HUES48 (cell line): ENCODE measurements around the gene PIGW.
"Not testable (repeated sequence)": the region's sequence is repeated elsewhere in the genome, so short reads cannot be mapped to it uniquely, and the experiment has no call there.

Experiments
- H3K27ac ChIP-seq: one replicate; pipeline ENCODE4 v1.7.0; 2013; ENCODE audit warnings: low read depth, low read length, inconsistent platforms
- H3K27me3 ChIP-seq: 2 replicates; pipeline ENCODE4 v1.6.1; 2013; ENCODE audit warnings: mild to moderate bottlenecking, low read length; ENCODE audit not compliant: control insufficient read depth, insufficient read depth
- H3K36me3 ChIP-seq: 2 replicates; pipeline ENCODE4 v1.6.1; 2013; ENCODE audit warnings: low read length; ENCODE audit not compliant: control insufficient read depth, insufficient read depth
- H3K4me1 ChIP-seq: 2 replicates; pipeline ENCODE4 v1.6.1; 2013; ENCODE audit warnings: mild to moderate bottlenecking, low read length; ENCODE audit not compliant: control insufficient read depth, insufficient read depth
- H3K4me3 ChIP-seq: 2 replicates; pipeline ENCODE4 v1.5.1; 2013; ENCODE audit warnings: mild to moderate bottlenecking, low read depth, low read length
- H3K9ac ChIP-seq: 2 replicates; pipeline ENCODE4 v1.6.1; 2013; ENCODE audit warnings: mild to moderate bottlenecking, low read depth, low read length, moderate library complexity
- H3K9me3 ChIP-seq: 2 replicates; pipeline ENCODE4 v1.6.1; 2013; ENCODE audit warnings: low read length; ENCODE audit not compliant: control insufficient read depth, insufficient read depth

PIGW gene

DNA sequence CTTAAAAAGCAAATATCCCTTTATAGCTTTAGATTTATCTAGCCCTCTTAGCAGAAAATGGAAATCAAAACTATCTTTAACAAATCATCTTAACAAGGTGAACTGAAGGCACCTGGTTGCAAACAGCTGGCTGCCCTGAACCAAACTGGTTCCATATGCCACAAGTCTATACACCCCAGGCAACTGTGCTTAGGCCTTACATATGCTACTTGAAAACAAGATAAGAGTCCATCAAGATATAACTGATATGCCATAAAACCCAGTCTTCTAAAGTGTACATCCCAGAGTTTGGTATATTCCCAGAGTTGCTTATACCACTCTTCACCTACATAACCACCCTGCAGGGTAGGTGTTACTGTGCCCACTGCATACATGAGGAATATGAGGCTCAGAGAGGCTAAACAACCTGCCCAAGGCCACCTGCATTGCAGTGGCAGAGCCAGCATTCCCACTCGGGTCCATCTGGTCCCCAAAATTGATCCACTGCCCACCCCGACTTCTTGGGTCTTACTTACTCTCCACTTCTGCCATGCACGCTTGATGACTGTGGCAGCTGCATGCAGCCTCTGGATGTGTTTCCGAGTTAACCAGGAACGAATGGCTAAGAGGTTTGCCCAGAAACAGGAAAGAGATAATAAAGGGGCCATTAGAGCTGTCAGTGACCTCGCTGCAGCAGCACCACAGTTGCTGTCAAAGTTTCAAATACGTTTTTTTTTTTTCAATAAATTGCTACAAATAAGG is 36.1 kb upstream of the PIGW start:
- Histone ChIP-seq H3K9me3 (no peaks in the 10 kb centered on the region), H3K27ac (no peak overlapping the region), H3K27me3 (no peaks in the 10 kb centered on the region), H3K9ac (no peak overlapping the region), H3K4me3 (no peak overlapping the region), H3K36me3 (peaks cover 95% of the 10 kb centered on the region), H3K4me1 (no peaks in the 10 kb centered on the region)

DNA sequence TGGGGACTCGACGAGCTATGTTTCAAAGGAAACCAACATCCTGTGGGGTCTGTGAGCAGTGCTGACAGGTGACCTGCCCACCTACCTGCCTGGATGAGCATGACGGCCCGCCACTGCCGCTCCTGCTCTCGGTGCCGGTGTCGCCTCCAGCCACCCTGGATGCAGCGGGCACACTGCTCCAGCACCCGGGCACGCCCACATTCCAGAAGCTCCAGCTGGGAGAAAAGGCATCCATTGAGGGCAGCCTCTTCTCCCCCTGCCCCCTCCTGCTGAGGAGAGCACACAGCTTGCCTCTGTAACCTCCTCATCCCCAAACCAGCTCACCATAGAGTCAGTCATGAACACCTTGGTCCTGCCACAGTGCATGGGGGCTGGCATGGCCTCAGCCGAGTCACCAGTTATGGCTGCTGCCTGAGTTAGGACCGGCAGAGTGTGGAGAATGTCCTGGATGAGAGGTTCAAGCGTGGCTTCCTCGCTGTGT is 34.0 kb upstream of the PIGW start:
- Histone ChIP-seq H3K27ac (no peak overlapping the region), H3K27me3 (no peaks in the 10 kb centered on the region), H3K36me3 (peaks cover 94% of the 10 kb centered on the region), H3K4me3 (no peak overlapping the region), H3K4me1 (no peaks in the 10 kb centered on the region), H3K9me3 (no peaks in the 10 kb centered on the region), H3K9ac (no peak overlapping the region)

DNA sequence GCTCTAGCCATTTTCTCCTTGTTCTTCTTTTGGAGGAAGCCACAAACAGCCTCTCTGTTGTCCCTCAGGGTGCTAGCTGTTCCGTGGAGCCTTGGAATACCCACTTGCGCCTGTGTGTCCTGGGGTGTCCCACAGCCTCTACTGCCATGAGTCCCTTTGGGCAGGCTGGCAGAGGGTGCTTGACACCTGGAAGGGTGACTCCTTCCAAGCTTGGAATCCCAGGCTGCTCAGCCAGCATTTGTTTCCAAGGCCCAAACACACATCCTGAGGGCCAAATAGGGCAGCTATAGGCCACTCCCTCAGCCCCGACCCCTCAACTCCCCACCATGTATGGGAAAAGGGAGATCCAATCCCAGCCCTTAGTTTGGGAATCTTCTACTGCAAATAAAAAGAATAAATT is 33.4 kb upstream of the PIGW start:
- H3K27me3 ChIP-seq = no peaks in the 10 kb centered on the region
- H3K4me3 ChIP-seq = no peak overlapping the region
- no peak overlapping the region for H3K9ac ChIP-seq
- H3K4me1 ChIP-seq = no peaks in the 10 kb centered on the region
- H3K27ac ChIP-seq = no peak overlapping the region
- H3K36me3 ChIP-seq = peaks cover 94% of the 10 kb centered on the region
- H3K9me3 ChIP-seq = no peaks in the 10 kb centered on the region

DNA sequence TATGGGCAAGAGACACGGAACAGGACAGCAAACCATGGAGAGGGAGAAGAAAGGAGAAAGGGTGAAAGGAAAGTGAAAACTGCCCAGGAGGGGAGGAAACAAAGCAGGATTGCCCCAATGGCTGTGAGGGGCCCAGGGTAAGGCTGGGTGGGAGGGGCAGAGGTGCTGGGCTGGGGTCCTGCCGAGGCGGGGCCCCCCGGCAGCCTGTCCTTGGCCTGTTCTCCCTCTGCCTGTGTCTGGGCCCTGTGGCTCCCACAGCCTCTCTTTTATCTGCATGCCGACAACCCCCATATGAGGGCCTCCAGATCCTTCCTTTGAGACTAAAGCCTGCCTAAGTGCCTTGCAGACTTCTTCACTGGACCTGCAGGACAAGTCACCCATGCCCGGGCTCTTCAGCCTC is 32.8 kb upstream of the PIGW start:
- Histone ChIP-seq H3K9ac (no peak overlapping the region), H3K27ac (no peak overlapping the region), H3K4me1 (no peaks in the 10 kb centered on the region), H3K9me3 (no peaks in the 10 kb centered on the region), H3K4me3 (no peak overlapping the region), H3K36me3 (peaks cover 96% of the 10 kb centered on the region), H3K27me3 (no peaks in the 10 kb centered on the region)

DNA sequence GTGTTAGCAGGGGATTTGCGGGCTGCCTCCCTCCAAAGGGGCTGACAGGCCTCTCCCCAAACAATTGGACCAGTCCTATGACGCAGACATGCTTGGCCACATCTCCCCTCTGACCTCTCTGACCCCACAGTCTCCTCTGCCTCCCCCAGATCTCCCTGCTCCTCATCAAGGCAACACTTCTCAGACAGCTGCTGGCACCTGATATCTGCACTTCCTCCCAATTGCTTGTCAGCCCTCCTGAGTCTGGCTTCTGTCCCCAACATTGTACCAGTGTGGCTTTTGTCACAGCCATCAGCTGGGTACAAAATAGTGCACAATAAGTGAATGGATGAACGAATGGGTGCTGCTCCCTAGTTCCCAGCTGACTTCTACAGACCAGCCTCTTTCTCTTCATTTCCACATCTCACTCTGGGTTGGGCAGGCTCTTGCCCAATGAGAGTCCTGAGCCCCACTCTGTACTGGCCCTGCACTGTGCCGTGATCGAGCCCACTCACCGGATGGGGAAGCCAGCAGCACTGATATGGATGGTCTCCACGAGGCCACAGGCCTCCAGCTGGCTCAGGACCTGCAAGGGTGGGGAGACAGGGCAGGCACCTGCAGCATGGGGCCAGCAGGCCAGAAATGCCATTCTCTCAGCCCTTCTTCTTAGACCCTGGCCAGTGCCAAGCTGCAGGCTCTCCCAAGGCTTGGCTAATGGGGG is 31.2 kb upstream of the PIGW start:
- Histone ChIP-seq H3K36me3 (peaks cover 98% of the 10 kb centered on the region), H3K27ac (no peak overlapping the region), H3K27me3 (no peaks in the 10 kb centered on the region), H3K4me1 (no peaks in the 10 kb centered on the region), H3K9me3 (no peaks in the 10 kb centered on the region), H3K9ac (no peak overlapping the region), H3K4me3 (no peak overlapping the region)

DNA sequence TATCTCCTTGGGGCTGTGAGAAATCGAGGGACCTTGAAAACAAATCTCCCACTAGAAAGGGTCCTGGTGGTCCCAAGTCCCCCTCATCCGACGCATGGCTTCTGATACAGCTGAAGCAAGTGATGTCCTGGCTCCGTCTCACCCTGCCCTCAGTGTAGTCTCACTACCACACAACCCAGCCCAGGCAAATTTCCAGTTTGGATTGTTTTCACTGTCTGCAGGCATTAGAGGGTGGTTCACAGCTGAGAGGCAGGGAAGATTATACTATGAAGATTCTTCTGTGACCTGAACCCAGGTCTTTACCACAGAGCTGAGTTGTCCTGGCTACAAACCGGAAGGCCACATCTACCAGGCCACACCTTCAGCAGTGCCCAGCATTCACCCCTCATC is 30.6 kb upstream of the PIGW start:
- H3K27me3 ChIP-seq = no peaks in the 10 kb centered on the region
- peaks cover 98% of the 10 kb centered on the region for H3K36me3 ChIP-seq
- no peaks in the 10 kb centered on the region for H3K4me1 ChIP-seq
- no peak overlapping the region for H3K4me3 ChIP-seq
- no peak overlapping the region for H3K27ac ChIP-seq
- H3K9ac ChIP-seq = no peak overlapping the region
- no peaks in the 10 kb centered on the region for H3K9me3 ChIP-seq

DNA sequence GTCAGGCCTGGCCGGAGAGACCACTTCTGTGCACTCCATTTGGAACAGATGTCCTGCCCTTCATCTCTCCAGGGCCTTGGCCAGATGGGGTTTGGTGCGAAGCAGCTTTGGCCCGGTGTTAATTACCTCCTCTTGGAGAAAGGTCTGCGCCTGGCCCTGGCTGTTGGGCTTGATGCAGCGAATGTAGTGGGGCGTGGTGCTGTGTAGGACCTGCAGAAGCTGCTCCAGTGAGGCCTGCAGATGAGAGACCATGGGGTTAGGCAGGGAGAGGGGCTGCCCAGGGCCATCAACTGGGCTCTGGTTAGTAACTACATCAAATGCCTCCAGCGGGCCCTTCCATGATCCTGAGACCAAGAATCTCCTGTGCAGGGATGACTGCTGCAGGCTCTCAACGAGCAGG is 29.6 kb upstream of the PIGW start:
- Histone ChIP-seq H3K4me1 (no peaks in the 10 kb centered on the region), H3K27me3 (no peaks in the 10 kb centered on the region), H3K36me3 (peaks cover 99% of the 10 kb centered on the region), H3K9me3 (no peaks in the 10 kb centered on the region), H3K4me3 (no peak overlapping the region), H3K27ac (no peak overlapping the region), H3K9ac (no peak overlapping the region)

DNA sequence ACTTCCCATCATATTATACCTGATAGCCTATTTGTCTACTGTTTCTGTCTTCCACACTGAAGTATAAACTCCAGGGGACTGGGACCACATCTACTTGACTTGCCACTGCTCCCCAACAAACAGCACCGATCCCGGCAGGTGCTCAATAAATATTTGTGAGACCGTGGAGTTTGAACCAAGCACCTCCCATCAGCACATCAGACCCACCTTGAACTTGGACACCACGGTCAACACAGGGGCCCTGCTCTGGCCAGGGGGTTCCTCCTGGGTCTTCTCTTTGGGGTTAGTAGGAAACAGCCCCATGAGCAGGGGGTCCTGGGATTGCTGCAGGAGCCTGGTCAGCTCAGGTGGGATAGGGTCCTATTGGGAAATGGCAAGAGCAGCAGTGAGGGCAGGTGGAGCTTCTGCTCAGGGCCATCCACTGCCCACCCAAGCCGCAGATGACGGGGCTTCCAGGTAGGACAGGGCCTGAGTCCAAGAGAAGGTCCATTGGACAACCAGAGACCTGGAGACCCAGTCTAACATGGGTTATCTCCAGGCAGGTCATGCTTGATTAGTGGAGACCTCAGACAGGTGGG is 28.4 kb upstream of the PIGW start:
- Histone ChIP-seq H3K9me3 (no peaks in the 10 kb centered on the region), H3K9ac (no peak overlapping the region), H3K27me3 (no peaks in the 10 kb centered on the region), H3K36me3 (peaks cover 99% of the 10 kb centered on the region), H3K4me3 (no peak overlapping the region), H3K27ac (no peak overlapping the region), H3K4me1 (no peaks in the 10 kb centered on the region)

DNA sequence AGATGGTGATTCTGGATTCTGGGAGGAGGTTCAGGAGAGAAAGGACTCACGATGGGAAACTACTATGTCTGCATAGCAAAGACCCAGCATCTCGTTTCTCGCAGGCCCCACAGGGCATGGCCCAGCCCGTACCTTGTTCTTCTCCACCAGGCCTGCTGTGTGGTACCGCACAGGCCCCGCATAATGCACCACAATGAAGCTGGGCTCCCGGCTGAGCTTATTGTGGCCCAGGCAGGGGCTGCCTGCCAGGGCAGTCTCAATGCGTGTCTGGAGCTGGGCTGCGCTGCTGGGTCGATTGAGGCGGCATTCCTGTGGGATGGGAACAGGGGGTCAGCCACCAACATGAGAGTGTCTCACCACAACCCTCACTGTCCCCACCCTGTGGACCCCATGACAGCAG is 28.0 kb upstream of the PIGW start:
- Histone ChIP-seq H3K9ac (no peak overlapping the region), H3K4me1 (no peaks in the 10 kb centered on the region), H3K27me3 (no peaks in the 10 kb centered on the region), H3K36me3 (peaks cover 99% of the 10 kb centered on the region), H3K27ac (no peak overlapping the region), H3K4me3 (no peak overlapping the region), H3K9me3 (no peaks in the 10 kb centered on the region)

DNA sequence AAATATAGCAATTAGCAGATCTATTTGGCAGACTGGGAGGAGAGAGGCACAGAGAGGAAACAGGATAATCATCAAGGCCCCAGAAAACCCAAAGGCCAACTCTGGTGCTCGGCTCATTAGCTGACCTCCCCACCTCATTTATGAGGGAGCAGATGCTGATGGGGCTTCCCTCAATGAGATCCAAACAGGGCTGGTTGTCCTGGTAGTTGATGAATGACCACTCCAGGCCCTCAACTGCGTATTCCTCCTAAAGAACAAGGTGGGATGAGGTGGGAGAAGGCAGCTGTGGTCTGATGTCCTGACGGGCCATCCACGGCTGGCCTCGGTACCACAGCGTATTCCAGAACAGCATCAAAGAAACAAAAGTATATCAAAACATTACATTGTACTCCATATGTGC is 27.5 kb upstream of the PIGW start:
- no peak overlapping the region for H3K9ac ChIP-seq
- no peaks in the 10 kb centered on the region for H3K4me1 ChIP-seq
- H3K27me3 ChIP-seq = no peaks in the 10 kb centered on the region
- H3K9me3 ChIP-seq = no peaks in the 10 kb centered on the region
- H3K27ac ChIP-seq = no peak overlapping the region
- no peak overlapping the region for H3K4me3 ChIP-seq
- peaks cover 97% of the 10 kb centered on the region for H3K36me3 ChIP-seq

DNA sequence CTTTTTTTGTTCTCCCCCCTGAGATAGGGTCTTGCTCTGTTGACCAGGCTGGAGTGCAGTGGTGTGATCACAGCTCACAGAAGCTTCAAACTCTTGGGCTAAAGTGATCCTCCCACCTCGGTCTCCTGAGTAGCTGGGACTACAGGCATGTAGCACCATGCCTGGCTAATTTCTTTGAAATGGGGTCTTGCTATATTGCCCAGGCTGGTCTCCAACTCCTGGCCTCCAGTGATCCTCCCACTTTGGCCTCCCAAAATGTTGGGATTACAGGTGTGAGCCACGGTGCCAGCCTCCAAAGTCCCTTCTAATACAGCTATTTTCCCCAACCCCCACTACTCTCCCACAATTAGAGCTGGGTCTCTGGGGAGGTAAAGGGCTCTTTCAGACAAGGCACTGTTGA is 26.3 kb upstream of the PIGW start:
- H3K27ac ChIP-seq, H3K4me1 ChIP-seq, H3K9me3 ChIP-seq, H3K27me3 ChIP-seq, H3K4me3 ChIP-seq, H3K9ac ChIP-seq: not testable (repeated sequence)
- H3K36me3 ChIP-seq = peaks cover 97% of the 10 kb centered on the region
